ENCODE measurements around the gene CDKN2A.

DNA sequence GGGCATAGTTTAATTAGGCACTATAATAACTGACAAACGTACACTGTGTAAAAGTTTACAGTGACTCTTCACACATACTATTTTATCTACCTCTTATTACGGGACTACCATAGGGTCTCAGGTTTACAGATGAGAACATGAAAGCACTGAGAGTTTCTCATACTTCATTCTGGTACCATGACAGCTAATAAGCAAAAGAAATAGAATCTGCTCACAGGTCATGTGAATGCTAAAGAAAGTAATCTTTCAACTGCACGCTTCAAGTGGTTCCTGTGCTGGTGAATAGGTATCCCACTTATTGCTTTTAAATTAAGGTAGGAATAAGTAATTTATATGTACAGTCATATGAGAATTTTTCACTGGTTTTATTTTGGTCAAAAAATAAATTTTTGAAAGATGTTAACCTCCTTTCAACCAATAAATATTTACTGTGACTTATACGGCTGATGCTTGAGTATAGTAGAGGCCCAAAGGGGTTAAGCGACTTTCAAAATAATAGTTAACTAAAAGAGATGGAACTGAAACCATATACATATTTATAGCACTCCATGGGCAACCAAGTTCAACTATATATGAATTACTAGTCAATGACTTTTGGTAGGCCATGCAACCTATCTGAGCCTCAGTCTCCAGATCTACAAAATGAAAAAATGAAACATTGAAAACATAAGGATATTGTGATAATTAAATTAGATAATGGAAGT lies 8.1 kb downstream of the CDKN2A start:
- TF ChIP-seq, protein P1, sequence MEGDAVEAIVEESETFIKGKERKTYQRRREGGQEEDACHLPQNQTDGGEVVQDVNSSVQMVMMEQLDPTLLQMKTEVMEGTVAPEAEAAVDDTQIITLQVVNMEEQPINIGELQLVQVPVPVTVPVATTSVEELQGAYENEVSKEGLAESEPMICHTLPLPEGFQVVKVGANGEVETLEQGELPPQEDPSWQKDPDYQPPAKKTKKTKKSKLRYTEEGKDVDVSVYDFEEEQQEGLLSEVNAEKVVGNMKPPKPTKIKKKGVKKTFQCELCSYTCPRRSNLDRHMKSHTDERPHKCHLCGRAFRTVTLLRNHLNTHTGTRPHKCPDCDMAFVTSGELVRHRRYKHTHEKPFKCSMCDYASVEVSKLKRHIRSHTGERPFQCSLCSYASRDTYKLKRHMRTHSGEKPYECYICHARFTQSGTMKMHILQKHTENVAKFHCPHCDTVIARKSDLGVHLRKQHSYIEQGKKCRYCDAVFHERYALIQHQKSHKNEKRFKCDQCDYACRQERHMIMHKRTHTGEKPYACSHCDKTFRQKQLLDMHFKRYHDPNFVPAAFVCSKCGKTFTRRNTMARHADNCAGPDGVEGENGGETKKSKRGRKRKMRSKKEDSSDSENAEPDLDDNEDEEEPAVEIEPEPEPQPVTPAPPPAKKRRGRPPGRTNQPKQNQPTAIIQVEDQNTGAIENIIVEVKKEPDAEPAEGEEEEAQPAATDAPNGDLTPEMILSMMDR (IDR thresholded peaks at IDR 0.05) = no peak
- TF ChIP-seq POLR2A (IDR thresholded peaks at IDR 0.05) = no peak
